HEK293 (cell line): ENCODE measurements around the gene LRP1-AS.
A peak's percentile ranks its signal among the peaks of the same experiment; 100 is the strongest.

Experiments used
- CTCF ChIA-PET: fragments of 350-600 bp; formaldehyde crosslinking; extraction: SDS; loops from one replicate; lab custom pipeline; 2021; ENCODE audit warnings: antibody characterized with exemption; lab: Yijun Ruan, JAX
- POLR2A ChIA-PET: fragments of 300-600 bp; formaldehyde crosslinking; extraction: SDS; loops from one replicate; lab custom pipeline; 2020; ENCODE audit warnings: antibody characterized with exemption, inconsistent platforms; lab: Yijun Ruan, JAX
- H3K27ac ChIP-seq: fragments of 200-500 bp; sonication (Bioruptor generic); 2 replicates; pipeline ENCODE4 v1.5.1; 2014; ENCODE audit warnings: low read depth, low read length, control low read depth, inconsistent platforms; ENCODE audit errors: extremely low read depth
- H3K36me3 ChIP-seq, 2 experiments: fragments of 200-500 bp in 1 of 2; sonication (Bioruptor generic) in 1 of 2; 1 replicate in 1 of 2; 2 replicates in 1 of 2; pipeline ENCODE4 v1.5.1; 2014 to 2017; ENCODE audit warnings: inconsistent platforms in 2 of 2, low read length in 2 of 2; ENCODE audit not compliant: control insufficient read depth in 2 of 2, insufficient read depth in 1 of 2
- H3K4me1 ChIP-seq: fragments of 200-500 bp; sonication (Bioruptor generic); 2 replicates; pipeline ENCODE4 v1.5.1; 2014; ENCODE audit warnings: mild to moderate bottlenecking, low read length, inconsistent platforms; ENCODE audit not compliant: control insufficient read depth, insufficient read depth
- H3K4me3 ChIP-seq: 2 replicates; pipeline ENCODE4 v1.5.1; 2011; ENCODE audit warnings: low read depth, mild to moderate bottlenecking, control low read depth, low read length, moderate library complexity
- H3K9me3 ChIP-seq: fragments of 200-500 bp; sonication (Bioruptor generic); 2 replicates; pipeline ENCODE4 v1.5.1; 2014; ENCODE audit warnings: low read depth, low read length, inconsistent platforms; ENCODE audit not compliant: control insufficient read depth, insufficient read depth
- KLF1 ChIP-seq: fragments of 450-650 bp; formaldehyde crosslinking; IDR thresholded peaks from 2 replicates; pipeline ENCODE4 v1.5.1; 2016; ENCODE audit warnings: missing biosample characterization, missing genetic modification characterization
- PRDM4 ChIP-seq: fragments of 450-650 bp; formaldehyde crosslinking; IDR thresholded peaks from 2 replicates; pipeline ENCODE4 v1.5.1; 2017; ENCODE audit warnings: missing biosample characterization, missing genetic modification characterization
- REPIN1 ChIP-seq: fragments of 450-650 bp; formaldehyde crosslinking; IDR thresholded peaks from 2 replicates; pipeline ENCODE4 v1.5.1; 2017; ENCODE audit warnings: missing biosample characterization, missing genetic modification characterization, low read depth
- SCRT2 ChIP-seq: fragments of 450-650 bp; formaldehyde crosslinking; IDR thresholded peaks from 2 replicates; pipeline ENCODE4 v1.5.1; 2016; ENCODE audit warnings: missing biosample characterization, missing genetic modification characterization
- ZBTB1 ChIP-seq: fragments of 450-650 bp; formaldehyde crosslinking; IDR thresholded peaks from 2 replicates; pipeline ENCODE4 v1.5.1; 2016; ENCODE audit warnings: missing biosample characterization, missing genetic modification characterization
- ZBTB21 ChIP-seq: fragments of 450-650 bp; formaldehyde crosslinking; IDR thresholded peaks from 2 replicates; pipeline ENCODE4 v1.5.1; 2017; ENCODE audit warnings: missing biosample characterization, missing genetic modification characterization
- ZBTB48 ChIP-seq: fragments of 450-650 bp; formaldehyde crosslinking; IDR thresholded peaks from 2 replicates; pipeline ENCODE4 v1.5.1; 2016; ENCODE audit warnings: missing biosample characterization, missing genetic modification characterization
- ZEB2 ChIP-seq: fragments of 450-650 bp; formaldehyde crosslinking; IDR thresholded peaks from 2 replicates; pipeline ENCODE4 v1.5.1; 2016; ENCODE audit warnings: missing biosample characterization, missing genetic modification characterization
- ZNF112 ChIP-seq: fragments of 450-650 bp; formaldehyde crosslinking; IDR thresholded peaks from 2 replicates; pipeline ENCODE4 v1.5.0; 2017; ENCODE audit warnings: missing biosample characterization, missing genetic modification characterization
- ZNF140 ChIP-seq: fragments of 450-650 bp; formaldehyde crosslinking; IDR thresholded peaks from 2 replicates; pipeline ENCODE4 v1.5.1; 2016; ENCODE audit warnings: missing biosample characterization, missing genetic modification characterization
- ZNF211 ChIP-seq: fragments of 450-650 bp; formaldehyde crosslinking; IDR thresholded peaks from 2 replicates; pipeline ENCODE4 v1.5.1; 2016; ENCODE audit warnings: low read depth, missing biosample characterization, missing genetic modification characterization
- ZNF366 ChIP-seq: fragments of 450-650 bp; formaldehyde crosslinking; conservative IDR thresholded peaks from 2 replicates; pipeline ENCODE4 v1.5.1; 2016; ENCODE audit warnings: missing biosample characterization, missing genetic modification characterization
- ZNF473 ChIP-seq: fragments of 450-650 bp; formaldehyde crosslinking; IDR thresholded peaks from 2 replicates; pipeline ENCODE4 v1.5.1; 2017; ENCODE audit warnings: missing biosample characterization, missing genetic modification characterization
- ZNF510 ChIP-seq: fragments of 450-650 bp; formaldehyde crosslinking; IDR thresholded peaks from 2 replicates; pipeline ENCODE4 v1.5.1; 2018; ENCODE audit warnings: mild to moderate bottlenecking, missing genetic modification characterization, missing biosample characterization; ENCODE audit not compliant: insufficient replicate concordance
- ZNF530 ChIP-seq: fragments of 450-650 bp; formaldehyde crosslinking; IDR thresholded peaks from 2 replicates; pipeline ENCODE4 v1.5.1; 2016; ENCODE audit warnings: low read depth, missing biosample characterization, missing genetic modification characterization
- ZNF623 ChIP-seq: fragments of 450-650 bp; formaldehyde crosslinking; IDR thresholded peaks from 2 replicates; pipeline ENCODE4 v1.5.1; 2016; ENCODE audit warnings: missing biosample characterization, missing genetic modification characterization
- ZNF639 ChIP-seq: fragments of 450-650 bp; formaldehyde crosslinking; IDR thresholded peaks from 2 replicates; pipeline ENCODE4 v1.5.1; 2016; ENCODE audit warnings: missing biosample characterization, missing genetic modification characterization
- ZNF777 ChIP-seq: fragments of 450-650 bp; formaldehyde crosslinking; IDR thresholded peaks from 2 replicates; pipeline ENCODE4 v1.5.1; 2017; ENCODE audit warnings: missing biosample characterization, missing genetic modification characterization, borderline replicate concordance

The LRP1-AS gene

GRCh38 chr12:57111031-57111734 lies 36.2 kb downstream of the LRP1-AS start, which contains the start of gene STAT6 (continued):
- TF ChIP-seq ZBTB48 (tag by site-specific recombination) (no peak; the same call in 1 of the 2 replicates), ZNF211 (tag by site-specific recombination) (no peak)

GRCh38 chr12:57110104-57111030 lies 37.1 kb downstream of the LRP1-AS start:
- CTCF ChIA-PET = interaction anchor here (0.6 to 6.4 kb wide), 22 partner anchors 9 to 518 kb away, joined by 3 to 135 read pairs (median 12); partner anchors contain the start of genes MYO1A and ZBTB39
- H3K27ac ChIP-seq = no peak overlapping the region; the same call in 1 of the 2 replicates
- H3K9me3 ChIP-seq = no peaks in the 10 kb centered on the region
- POLR2A ChIA-PET = interaction anchor here (0.8 to 2.5 kb wide), 8 partner anchors 7 to 465 kb away, joined by 3 to 47 read pairs (median 17); partner anchors contain the start of genes LRP1, NAB2 and NEMP1
- peak overlapping the region; percentile 15 for H3K4me3 ChIP-seq
- TF ChIP-seq ZNF623 (tag by site-specific recombination) (no peak), ZNF510 (tag by site-specific recombination) (no peak), ZNF473 (no peak), ZNF639 (tag by site-specific recombination) (no peak), ZEB2 (no peak), KLF1 (tag by site-specific recombination) (peak; percentile 35; the same call in 1 of the 2 replicates), ZNF777 (tag by site-specific recombination) (no peak), ZNF112 (tag by site-specific recombination) (no peak), REPIN1 (no peak), ZNF140 (no peak), PRDM4 (tag by site-specific recombination) (peak; percentile 63), ZBTB1 (tag by site-specific recombination) (no peak), ZBTB21 (tag by site-specific recombination) (no peak)
- 0 out of 2 replicates have a peak, but pooled peaks cover 3% of the 10 kb centered on the region for H3K4me1 ChIP-seq
- peaks cover 0 to 13% of the 10 kb centered on the region in 2 experiments; a peak in 1 of 3 replicates for H3K36me3 ChIP-seq

GRCh38 chr12:57109207-57110103 lies 38.0 kb downstream of the LRP1-AS start:
- Histone ChIP-seq H3K4me1 (0 out of 2 replicates have a peak, but pooled peaks cover 3% of the 10 kb centered on the region), H3K9me3 (no peaks in the 10 kb centered on the region), H3K27ac (no peak overlapping the region), H3K36me3 (peaks cover 0 to 16% of the 10 kb centered on the region in 2 experiments; a peak in 1 of 3 replicates)
- POLR2A ChIA-PET = interaction anchor here (1.6 kb wide), 1 partner anchor 18 kb away, joined by 10 read pairs; no protein-coding TSS in a partner anchor
- peak; percentile 72 for TF ChIP-seq ZNF366
- TF ChIP-seq SCRT2 (tag by site-specific recombination) = peak; percentile 41; the same call in 1 of the 2 replicates
- no peak for TF ChIP-seq ZNF530 (tag by site-specific recombination)
- TF ChIP-seq, all 188 proteins: peak for 2
- H3K4me3 ChIP-seq = no peak overlapping the region
- CTCF ChIA-PET = interaction anchor here (0.6 to 6.4 kb wide), 7 partner anchors 14 to 823 kb away, joined by 3 to 135 read pairs (median 3); no protein-coding TSS in a partner anchor
